B cell (primary cell): Measurements from ENCODE around the gene FAM177A1. TPM values are rescaled to one million over a fixed set of nuclear protein-coding genes. Genes with fewer than 3 reads are reported as not detected.

Experiments
- ATAC-seq: fragments of 200-7000 bp; cut with Tn5 transposase; one replicate; pipeline ENCODE4 v1.10.0; 2021; ENCODE audit warnings: low read depth, mild to moderate bottlenecking, moderate number of reproducible peaks, moderate library complexity
- CTCF ChIA-PET: fragments of 350-600 bp; sonication (Branson Sonifier 250); formaldehyde crosslinking; loops from one replicate; lab custom pipeline; 2021; ENCODE audit warnings: antibody characterized with exemption, inconsistent platforms; lab: Charles Lee
- POLR2A ChIA-PET: fragments of 350-600 bp; sonication (Branson Sonifier 250); formaldehyde crosslinking; loops from one replicate; lab custom pipeline; 2021; ENCODE audit warnings: antibody characterized with exemption; lab: Charles Lee
- DNase-seq: peaks from one replicate; pipeline ENCODE4 v3.0.0; 2013
- H2AFZ ChIP-seq: 2 replicates; pipeline ENCODE4 v1.6.1; 2012; ENCODE audit warnings: mild to moderate bottlenecking, low read depth, low read length; ENCODE audit not compliant: insufficient read depth, poor library complexity, severe bottlenecking
- H3K27ac ChIP-seq, 2 donors: 1 replicate in 1 of 2; 2 replicates in 1 of 2; pipeline ENCODE4 v1.5.1; 2012 to 2013; ENCODE audit warnings: low read length in 2 of 2, mild to moderate bottlenecking in 2 of 2, moderate library complexity in 1 of 2
- H3K27me3 ChIP-seq, 4 experiments: fragments of 200-600 bp in 1 of 4; sonication (generic) in 1 of 4; replicated peaks in 1 of 4; 1 replicate in 2 of 4; 2 replicates in 2 of 4; pipeline versions ENCODE4 v1.6.1 to v1.7.0; 2013 to 2016; ENCODE audit warnings: low read length in 3 of 4, mild to moderate bottlenecking in 2 of 4, mixed read lengths in 1 of 4, moderate library complexity in 1 of 4; ENCODE audit not compliant: insufficient read depth in 4 of 4, control insufficient read depth in 3 of 4; ENCODE audit errors: control extremely low read depth in 1 of 4
- H3K36me3 ChIP-seq, 2 experiments: replicated peaks in 1 of 2; 1 replicate in 1 of 2; 2 replicates in 1 of 2; pipeline versions ENCODE4 v1.6.1 to v1.7.1; 2013; ENCODE audit warnings: low read length in 1 of 2; ENCODE audit not compliant: insufficient read depth in 2 of 2, control insufficient read depth in 1 of 2; ENCODE audit errors: control extremely low read depth in 1 of 2, extremely low read depth in 1 of 2
- H3K4me1 ChIP-seq, 2 donors: fragments of 200-600 bp in 1 of 2; sonication (generic) in 1 of 2; 1 replicate in 1 of 2; 2 replicates in 1 of 2; pipeline versions ENCODE4 v1.5.1 to v1.6.1; 2013 to 2017; ENCODE audit warnings: low read length in 2 of 2; ENCODE audit not compliant: control insufficient read depth in 2 of 2, insufficient read depth in 2 of 2
- H3K4me2 ChIP-seq: replicated peaks from 2 replicates; pipeline ENCODE3; 2012; ENCODE audit warnings: mild to moderate bottlenecking, low read depth, low read length; ENCODE audit not compliant: poor library complexity, severe bottlenecking
- H3K4me3 ChIP-seq, 5 experiments: fragments of 200-600 bp in 1 of 5; sonication (generic) in 1 of 5; 1 replicate in 3 of 5; 2 replicates in 2 of 5; pipeline versions ENCODE4 v1.5.1 to v1.7.0; 2011 to 2016; ENCODE audit warnings: low read length in 4 of 5, mild to moderate bottlenecking in 4 of 5, low read depth in 2 of 5, control low read depth in 1 of 5, moderate library complexity in 1 of 5; ENCODE audit not compliant: insufficient read depth in 1 of 5; ENCODE audit errors: control extremely low read depth in 1 of 5, extremely low read depth in 1 of 5
- H3K79me2 ChIP-seq: fragments of 200-600 bp; sonication (generic); one replicate; pipeline ENCODE4 v1.6.0; 2016; ENCODE audit warnings: low read length; ENCODE audit not compliant: control insufficient read depth, insufficient read depth
- H3K9ac ChIP-seq: fragments of 200-600 bp; sonication (generic); 2 replicates; pipeline ENCODE4 v1.6.1; 2017; ENCODE audit warnings: mild to moderate bottlenecking, low read length, moderate library complexity
- H3K9me3 ChIP-seq, 3 donors: one replicate each; pipeline versions ENCODE4 v1.6.1 to v1.7.1; 2013; ENCODE audit warnings: low read length in 2 of 3; ENCODE audit not compliant: control insufficient read depth in 2 of 3, insufficient read depth in 1 of 3; ENCODE audit errors: control extremely low read depth in 1 of 3
- H4K20me1 ChIP-seq: 2 replicates; pipeline ENCODE4 v1.6.0; 2012; ENCODE audit warnings: mild to moderate bottlenecking, low read length; ENCODE audit not compliant: insufficient read depth, control insufficient read depth, poor library complexity, severe bottlenecking
- H3K27ac Mint-ChIP-seq: one replicate; pipeline ENCODE4 v1.8.0; 2021; ENCODE audit warnings: mixed read lengths
- H3K27me3 Mint-ChIP-seq: one replicate; pipeline ENCODE4 v1.8.0; 2021; ENCODE audit warnings: mixed read lengths
- H3K4me1 Mint-ChIP-seq: one replicate; pipeline ENCODE4 v1.8.0; 2021; ENCODE audit warnings: mixed read lengths
- H3K4me3 Mint-ChIP-seq: one replicate; pipeline ENCODE4 v1.8.0; 2021; ENCODE audit warnings: mixed read lengths
- H3K9me3 Mint-ChIP-seq: one replicate; pipeline ENCODE4 v1.8.0; 2022; ENCODE audit warnings: mixed read lengths; ENCODE audit not compliant: insufficient read depth
- EZH2 ChIP-seq: IDR thresholded peaks from 2 replicates; pipeline ENCODE4 v1.6.1; 2012; ENCODE audit warnings: borderline replicate concordance, low read depth, mild to moderate bottlenecking, moderate library complexity, low read length; ENCODE audit not compliant: insufficient read depth, poor library complexity, severe bottlenecking
- WGBS: methylation state at CpG from one replicate; pipeline ENCODE4 v1.1.5; 2013; ENCODE audit warnings: missing lambda C conversion rate; ENCODE audit not compliant: insufficient coverage; 5-methylcytosine and 5-hydroxymethylcytosine counted together
- intact Hi-C: fragments of 100-400 bp; cut with micrococcal nuclease; formaldehyde crosslinking; loops from one replicate; pipeline ENCODE4 v1.10.0; 2022
- polyA plus RNA-seq: library from polyadenylated mRNA; depleted of rRNA; stranded (reverse); fragments of >200 nt; gene quantifications from 2 replicates; pipeline ENCODE4 v1.2.3, GENCODE V29; 2012
- total RNA-seq, 2 donors: library from RNA; stranded (reverse); fragments of 120-200 nt in 1 of 2; gene quantifications; 1 replicate in 1 of 2; 2 replicates in 1 of 2; pipeline versions ENCODE4 v1.2.3 to v1.2.4, GENCODE V29; 2013 to 2022
- TF ChIP-seq, protein P1 (sequence below): fragments of 200-600 bp; IDR thresholded peaks from one replicate; pipeline ENCODE4 v1.8.0; 2022; ENCODE audit warnings: antibody characterized with exemption, mild to moderate bottlenecking

FAM177A1 gene
- total and polyA plus RNA-seq, 2 donors (not counting 1 experiment from before 2014, with no cell fraction given), result 14.3 to 32.1 TPM

DNA sequence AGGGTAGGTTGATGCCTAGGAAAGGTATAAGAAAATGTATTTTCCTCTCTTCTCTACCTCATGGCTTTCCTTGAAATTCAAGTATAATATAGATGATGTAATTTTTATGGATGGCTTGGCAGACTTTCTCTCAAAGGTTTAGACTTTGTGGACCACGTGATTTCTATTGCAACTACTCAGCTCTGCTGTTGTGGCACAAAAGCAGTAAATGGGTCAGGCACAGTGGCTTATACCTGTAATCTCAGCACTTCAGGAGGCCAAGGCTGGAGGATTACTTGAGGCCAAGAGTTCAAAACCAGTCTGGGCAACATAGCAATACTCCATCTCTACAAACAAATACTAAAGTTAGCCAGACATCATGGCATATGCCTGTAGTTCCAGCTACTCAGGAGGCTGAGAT lies 41.2 kb upstream of the FAM177A1 start:
- no peaks in the 10 kb centered on the region for H3K9me3 Mint-ChIP-seq
- Histone ChIP-seq H3K27me3 (no peaks in the 10 kb centered on the region), H2AFZ (no peak overlapping the region), H3K27ac (no peak overlapping the region), H3K79me2 (no peaks in the 10 kb centered on the region), H3K4me1 (no peaks in the 10 kb centered on the region), H3K9me3 (no peaks in the 10 kb centered on the region), H4K20me1 (no peaks in the 10 kb centered on the region), H3K4me2 (no peak overlapping the region), H3K36me3 (peaks cover 9 to 42% of the 10 kb centered on the region in 2 experiments), H3K4me3 (no peak overlapping the region), H3K9ac (no peak overlapping the region)
- DNase-seq (no peak), ATAC-seq (no peak)
- H3K27ac Mint-ChIP-seq, result no peak overlapping the region
- H3K4me3 Mint-ChIP-seq, result no peak overlapping the region
- intact Hi-C loops, result no loop called here
- POLR2A ChIA-PET, result no interaction called here
- H3K27me3 Mint-ChIP-seq, result no peaks in the 10 kb centered on the region
- whole genome bisulfite sequencing, result 100% methylated on average over 1 of the region's 1 CpG
- CTCF ChIA-PET, result no interaction called here
- H3K4me1 Mint-ChIP-seq, result no peaks in the 10 kb centered on the region
- TF ChIP-seq, protein P1, sequence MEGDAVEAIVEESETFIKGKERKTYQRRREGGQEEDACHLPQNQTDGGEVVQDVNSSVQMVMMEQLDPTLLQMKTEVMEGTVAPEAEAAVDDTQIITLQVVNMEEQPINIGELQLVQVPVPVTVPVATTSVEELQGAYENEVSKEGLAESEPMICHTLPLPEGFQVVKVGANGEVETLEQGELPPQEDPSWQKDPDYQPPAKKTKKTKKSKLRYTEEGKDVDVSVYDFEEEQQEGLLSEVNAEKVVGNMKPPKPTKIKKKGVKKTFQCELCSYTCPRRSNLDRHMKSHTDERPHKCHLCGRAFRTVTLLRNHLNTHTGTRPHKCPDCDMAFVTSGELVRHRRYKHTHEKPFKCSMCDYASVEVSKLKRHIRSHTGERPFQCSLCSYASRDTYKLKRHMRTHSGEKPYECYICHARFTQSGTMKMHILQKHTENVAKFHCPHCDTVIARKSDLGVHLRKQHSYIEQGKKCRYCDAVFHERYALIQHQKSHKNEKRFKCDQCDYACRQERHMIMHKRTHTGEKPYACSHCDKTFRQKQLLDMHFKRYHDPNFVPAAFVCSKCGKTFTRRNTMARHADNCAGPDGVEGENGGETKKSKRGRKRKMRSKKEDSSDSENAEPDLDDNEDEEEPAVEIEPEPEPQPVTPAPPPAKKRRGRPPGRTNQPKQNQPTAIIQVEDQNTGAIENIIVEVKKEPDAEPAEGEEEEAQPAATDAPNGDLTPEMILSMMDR, result no peak
- TF ChIP-seq EZH2, result no peak

DNA sequence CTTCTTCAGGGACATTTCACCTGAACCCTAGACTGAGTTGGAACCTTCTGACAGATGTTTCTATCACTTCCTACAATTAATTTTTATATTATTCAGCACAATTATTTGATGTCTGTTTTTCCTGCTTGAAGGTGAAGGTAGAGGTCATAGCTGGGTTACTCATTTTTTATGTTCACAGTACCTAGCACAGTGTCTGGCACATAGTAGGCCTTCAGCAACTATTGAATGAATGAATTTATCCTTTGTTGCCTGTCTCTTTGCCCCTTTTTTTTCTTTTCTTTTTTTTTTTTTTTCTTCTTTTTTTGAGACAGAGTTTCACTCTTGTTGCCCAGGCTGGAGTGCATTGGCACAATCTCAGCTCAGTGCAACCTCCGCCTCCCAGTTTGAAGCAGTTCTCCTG lies 29.5 kb upstream of the FAM177A1 start:
- no peaks in the 10 kb centered on the region for H4K20me1 ChIP-seq
- Mint-ChIP-seq H3K9me3 (no peaks in the 10 kb centered on the region), H3K27ac (no peak overlapping the region), H3K4me1 (no peaks in the 10 kb centered on the region), H3K27me3 (no peaks in the 10 kb centered on the region), H3K4me3 (no peak overlapping the region)
- H3K9me3 ChIP-seq, result no peaks in the 10 kb centered on the region
- no peak overlapping the region for H3K27ac ChIP-seq
- intact Hi-C loops, result no loop called here
- no peak overlapping the region for H3K4me2 ChIP-seq
- no peaks in the 10 kb centered on the region for H3K4me1 ChIP-seq
- 100% methylated on average over 1 of the region's 1 CpG for WGBS
- H3K4me3 ChIP-seq, result no peak overlapping the region
- peaks cover 12 to 65% of the 10 kb centered on the region in 2 experiments for H3K36me3 ChIP-seq
- no peak overlapping the region for H3K9ac ChIP-seq
- H3K27me3 ChIP-seq, result no peaks in the 10 kb centered on the region
- CTCF ChIA-PET, result no interaction called here
- TF ChIP-seq EZH2, result no peak
- TF ChIP-seq, protein P1, result no peak
- DNase-seq, result no peak
- POLR2A ChIA-PET, result interaction anchor here (0.7 kb wide), 1 partner anchor 27 kb away, joined by 3 read pairs; no protein-coding TSS in a partner anchor
- no peaks in the 10 kb centered on the region for H3K79me2 ChIP-seq
- no peak for ATAC-seq
- H2AFZ ChIP-seq, result no peak overlapping the region
